GM19025 (cell line): Measurements from ENCODE around the gene MIGA2.
"Not testable (repeated sequence)": the region's sequence is repeated elsewhere in the genome, so short reads cannot be mapped to it uniquely, and the experiment has no call there.

Experiments
- ATAC-seq: cut with Tn5 transposase; IDR thresholded peaks from one replicate; pipeline ENCODE4 v1.9.1; 2021; ENCODE audit warnings: mild to moderate bottlenecking, low read depth, moderate library complexity; ENCODE audit not compliant: unreplicated experiment

Gene MIGA2

GRCh38 chr9:129033216-129033615 is 3.2 kb upstream of the MIGA2 start:
- ATAC-seq, result no peak

- ATAC-seq, result not testable (repeated sequence)
Measured at GRCh38 chr9:129035838-129036237, 588 bp upstream of the MIGA2 start.

GRCh38 chr9:129036923-129037766 is 719 bp downstream of the MIGA2 start:
- ATAC-seq, result no peak

- ATAC-seq, result no peak
Measured at GRCh38 chr9:129037767-129038098, 1.3 kb downstream of the MIGA2 start.

GRCh38 chr9:129038109-129038852 is 1.9 kb downstream of the MIGA2 start:
- no peak for ATAC-seq

- ATAC-seq, result no peak
Measured at GRCh38 chr9:129040113-129040643, 3.8 kb downstream of the MIGA2 start.

- no peak for ATAC-seq
Measured at GRCh38 chr9:129042016-129042415, 5.6 kb downstream of the MIGA2 start.

- ATAC-seq, result no peak
Measured at GRCh38 chr9:129052592-129052991, 16.2 kb downstream of the MIGA2 start.

GRCh38 chr9:129053020-129053419 is 16.6 kb downstream of the MIGA2 start:
- no peak for ATAC-seq

- ATAC-seq, result no peak
Measured at GRCh38 chr9:129054163-129054851, 17.9 kb downstream of the MIGA2 start.

GRCh38 chr9:129058965-129059795 is 22.8 kb downstream of the MIGA2 start:
- ATAC-seq, result no peak

GRCh38 chr9:129059796-129060785 is 23.7 kb downstream of the MIGA2 start:
- ATAC-seq, result no peak

GRCh38 chr9:129060991-129061390 is 24.6 kb downstream of the MIGA2 start:
- no peak for ATAC-seq

- ATAC-seq, result no peak
Measured at GRCh38 chr9:129063061-129063460, 26.6 kb downstream of the MIGA2 start.

GRCh38 chr9:129064499-129064908 is 28.1 kb downstream of the MIGA2 start:
- ATAC-seq, result no peak

GRCh38 chr9:129068110-129068509 is 31.7 kb downstream of the MIGA2 start:
- no peak for ATAC-seq

GRCh38 chr9:129068990-129069861 is 32.8 kb downstream of the MIGA2 start:
- no peak for ATAC-seq
